SHP77 (cell line): ENCODE results near the gene PLA2G4A.

Experiments
- DNase-seq, 2 experiments: peaks; one replicate each; lab custom pipeline; 2025; lab: John Stamatoyannopoulos, UW

The PLA2G4A gene

GRCh38 chr1:186978596-186979556 is 150.1 kb downstream of the PLA2G4A start:
- DNase-seq: no peak

- no peak for DNase-seq
Observed at GRCh38 chr1:186980400-186980799, 151.7 kb downstream of the PLA2G4A start.

- DNase-seq: no peak
Observed at GRCh38 chr1:186982116-186982515, 153.4 kb downstream of the PLA2G4A start.

- no peak for DNase-seq
Observed at GRCh38 chr1:186983327-186983726, 154.6 kb downstream of the PLA2G4A start.

- no peak for DNase-seq
Observed at GRCh38 chr1:186984959-186985358, 156.2 kb downstream of the PLA2G4A start.

- peak; percentile 72 for DNase-seq
Observed at GRCh38 chr1:186985889-186986491, 157.2 kb downstream of the PLA2G4A start.

GRCh38 chr1:186987065-186987464 is 158.3 kb downstream of the PLA2G4A start:
- no peak for DNase-seq

GRCh38 chr1:186987769-186988168 is 159.0 kb downstream of the PLA2G4A start:
- DNase-seq: no peak

GRCh38 chr1:186993996-186994395 is 165.2 kb downstream of the PLA2G4A start:
- no peak for DNase-seq

- no peak for DNase-seq
Observed at GRCh38 chr1:186994897-186995296, 166.1 kb downstream of the PLA2G4A start.

GRCh38 chr1:186996816-186997215 is 168.1 kb downstream of the PLA2G4A start:
- DNase-seq: no peak

GRCh38 chr1:186997877-186998276 is 169.1 kb downstream of the PLA2G4A start:
- DNase-seq: no peak

GRCh38 chr1:186999506-186999905 is 170.8 kb downstream of the PLA2G4A start:
- no peak for DNase-seq

- DNase-seq: no peak
Observed at GRCh38 chr1:187001198-187001889, 172.6 kb downstream of the PLA2G4A start.

GRCh38 chr1:187003353-187003752 is 174.6 kb downstream of the PLA2G4A start:
- DNase-seq: no peak

- no peak for DNase-seq
Observed at GRCh38 chr1:187006896-187007295, 178.1 kb downstream of the PLA2G4A start.

- no peak for DNase-seq
Observed at GRCh38 chr1:187009320-187009719, 180.6 kb downstream of the PLA2G4A start.

- no peak for DNase-seq
Observed at GRCh38 chr1:187010571-187011309, 182.0 kb downstream of the PLA2G4A start.

GRCh38 chr1:187013582-187014200 is 184.9 kb downstream of the PLA2G4A start:
- no peak for DNase-seq

- DNase-seq: no peak
Observed at GRCh38 chr1:187018291-187018690, 189.5 kb downstream of the PLA2G4A start.

GRCh38 chr1:187027253-187027652 is 198.5 kb downstream of the PLA2G4A start:
- DNase-seq: no peak
